Endometrial microvascular endothelial cells (primary cell): ENCODE results near the gene SPG7. TPM values are rescaled to one million over a fixed set of nuclear protein-coding genes. Genes with fewer than 3 reads are reported as not detected.

Experiments
- in situ Hi-C: cut with HindIII; loops from 2 replicates; pipeline ENCODE4 v1.10.0; 2017; ENCODE audit warnings: low sequenced_read_pairs, low pct_unique_long_range_greater_than_20kb; ENCODE audit errors: inconsistent ontology term
- total RNA-seq: library from RNA; depleted of rRNA; stranded (reverse); fragments of >200 nt; gene quantifications from one replicate; pipeline ENCODE4 v1.2.3, GENCODE V29; 2015; ENCODE audit errors: inconsistent ontology term

SPG7 gene
- total RNA-seq, 1 donor from 2014 or later: 67.8 TPM

DNA sequence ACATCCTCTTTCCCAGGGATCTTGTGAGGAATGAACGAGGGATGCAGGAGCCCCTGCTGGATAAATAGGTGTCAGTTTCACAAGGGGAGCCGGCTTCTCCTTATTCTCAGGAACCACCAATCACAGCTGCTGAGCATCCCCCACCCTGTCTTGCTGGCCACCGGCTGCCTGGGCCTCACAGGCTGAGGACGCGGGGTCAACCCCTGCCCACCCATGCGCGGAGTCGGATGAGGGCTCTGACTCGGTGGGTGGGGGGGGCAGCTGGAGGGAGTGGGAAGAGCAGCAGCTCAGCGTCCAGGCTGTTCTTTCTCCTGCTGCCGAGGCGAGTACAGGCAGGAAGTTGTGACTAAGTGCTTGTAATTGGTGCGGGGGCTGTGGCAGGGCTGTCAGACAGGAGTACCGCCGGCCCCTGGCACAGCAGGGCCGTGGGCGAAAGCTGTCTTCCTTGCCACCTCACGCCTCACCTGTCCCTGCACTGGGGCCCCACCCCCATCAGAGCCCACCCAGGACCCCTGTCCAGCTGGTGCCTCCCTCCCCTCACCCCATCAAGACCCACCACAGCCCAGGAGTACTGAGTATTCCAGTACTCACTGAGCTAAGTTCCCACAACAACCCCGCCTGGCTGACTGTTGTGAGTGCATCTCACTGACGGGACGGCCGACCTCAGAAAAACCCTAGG is 94.2 kb downstream of the SPG7 start:
- in situ Hi-C loops: no loop called here

DNA sequence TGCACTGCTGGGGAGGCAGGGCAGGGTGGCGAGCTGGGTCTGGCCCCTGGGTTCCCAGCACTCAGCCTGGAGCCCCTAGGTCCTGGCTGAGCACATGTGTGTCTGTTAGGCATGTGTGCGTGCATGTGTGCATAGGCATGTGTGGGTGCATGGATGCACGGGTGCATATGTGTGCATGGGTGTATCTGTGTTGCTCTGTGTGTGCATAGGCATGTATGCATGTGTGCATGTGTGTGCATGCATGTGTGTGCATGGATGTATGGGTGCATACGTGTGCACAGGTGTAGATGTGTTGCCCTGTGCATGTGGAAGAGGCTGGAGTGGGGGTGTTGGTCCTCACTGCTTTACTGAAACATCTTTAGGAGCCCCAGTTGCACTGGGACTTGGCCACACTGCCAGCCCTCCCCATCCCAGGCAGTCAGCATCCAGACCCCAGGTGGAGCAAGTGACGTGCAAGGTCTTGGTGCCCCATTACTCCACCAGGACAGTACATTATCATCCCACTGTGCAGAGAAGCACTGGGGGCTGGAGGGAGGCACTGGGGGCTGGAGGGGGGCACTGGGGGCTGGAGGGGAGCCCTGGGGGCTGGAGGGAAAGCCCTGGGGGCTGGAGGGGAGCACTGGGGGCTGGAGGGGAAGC is 94.9 kb downstream of the SPG7 start:
- in situ Hi-C loops: no loop called here

DNA sequence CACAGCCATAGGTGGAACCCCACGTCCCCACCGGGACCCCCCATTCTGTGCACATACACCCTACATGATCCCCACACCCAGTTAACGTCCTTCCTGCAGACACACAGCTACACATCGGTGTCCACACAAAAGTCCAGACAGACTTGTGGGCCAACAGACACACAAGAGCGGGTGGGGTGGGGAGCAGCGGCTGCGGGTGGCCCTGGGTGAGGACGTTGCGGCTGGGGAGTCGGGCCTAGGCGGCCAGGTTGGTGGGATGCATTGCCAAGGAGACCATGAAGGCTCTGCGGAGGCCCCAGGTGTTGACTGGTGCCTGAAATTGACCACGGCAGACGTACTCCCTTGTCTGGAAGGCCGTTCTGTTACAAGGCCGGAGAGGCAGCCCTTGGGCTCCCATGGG is 96.6 kb downstream of the SPG7 start:
- in situ Hi-C loops: no loop called here

DNA sequence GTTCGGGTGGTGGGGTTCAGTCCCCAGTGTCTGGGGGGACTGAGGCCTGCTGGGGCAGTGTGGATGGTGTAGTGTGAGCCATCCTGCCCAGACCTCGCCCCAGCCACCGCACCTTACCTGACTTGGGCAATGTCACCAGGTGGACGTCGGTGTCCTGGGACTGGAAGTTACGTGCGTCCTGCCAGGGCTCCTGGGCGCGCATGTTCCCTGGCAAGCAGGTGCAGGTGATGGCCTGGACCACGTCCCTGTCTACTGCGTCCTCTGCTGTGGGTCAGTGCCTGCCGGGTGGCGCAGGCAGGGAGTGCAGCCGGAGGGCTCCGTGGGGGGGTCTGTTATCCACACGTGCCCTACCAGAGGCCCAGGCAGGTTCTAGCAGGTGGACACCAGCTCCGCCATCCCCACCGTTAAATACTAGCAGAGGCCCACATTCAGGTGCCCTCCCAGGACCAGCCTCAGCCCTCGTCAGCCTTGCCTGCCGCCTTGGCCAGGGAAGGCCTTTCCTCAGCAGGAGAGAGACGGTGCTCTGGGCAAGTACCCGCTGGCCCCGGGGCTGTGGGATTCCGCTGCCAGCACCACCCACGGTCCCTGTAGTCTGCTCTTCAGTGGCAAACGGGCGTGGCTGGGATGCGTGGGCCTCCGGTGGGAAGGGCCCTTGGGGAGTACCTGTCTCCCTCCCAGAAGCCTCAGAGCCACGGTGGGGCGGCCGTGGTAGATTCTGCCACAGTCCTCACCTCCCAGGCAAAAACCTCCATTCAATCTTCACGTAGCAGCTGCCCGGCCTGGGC is 97.2 kb downstream of the SPG7 start:
- in situ Hi-C loops: no loop called here

DNA sequence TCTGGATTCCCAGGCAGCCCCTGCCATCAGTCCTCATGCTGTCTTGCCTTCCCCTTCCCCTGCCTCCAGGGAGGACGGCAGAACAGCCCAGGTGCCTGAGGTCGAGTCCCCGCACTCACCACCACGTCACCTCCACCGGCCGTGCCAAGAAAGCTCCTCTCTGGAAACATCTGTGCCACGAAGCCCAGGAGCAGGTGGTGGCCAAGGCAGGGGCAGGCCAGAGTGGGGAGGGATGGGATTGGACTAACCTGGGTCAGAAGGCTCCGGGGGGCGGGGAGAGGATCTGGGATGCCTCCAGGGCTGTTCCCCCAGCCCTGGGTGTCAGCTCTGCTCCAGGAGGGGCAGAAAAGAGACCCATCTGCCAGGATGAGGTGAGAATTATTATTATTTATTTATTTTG is 97.8 kb downstream of the SPG7 start:
- in situ Hi-C loops: no loop called here

Other genes with a start within 250 kb of the SPG7 start
- 72.5 TPM for gene ANKRD11, start 17.8 kb upstream of the SPG7 start, total RNA-seq
- 4,119 TPM for gene RPL13, start 52.3 kb downstream of the SPG7 start, total RNA-seq
- 22.9 TPM for gene CPNE7, start 67.4 kb downstream of the SPG7 start, total RNA-seq
- gene DPEP1, start 105.2 kb downstream of the SPG7 start, total RNA-seq: not detected
- gene CHMP1A, start 149.3 kb downstream of the SPG7 start, total RNA-seq: 110 TPM
- gene SPATA33, start 149.4 kb downstream of the SPG7 start, total RNA-seq: 7.9 TPM
- gene CDK10, start 178.3 kb downstream of the SPG7 start, total RNA-seq: 58.4 TPM
- 14.0 TPM for gene SPATA2L, start 193.3 kb downstream of the SPG7 start, total RNA-seq
- gene VPS9D1, start 212.5 kb downstream of the SPG7 start, total RNA-seq: 3.4 TPM
- gene ZNF276, start 213.1 kb downstream of the SPG7 start, total RNA-seq: 24.6 TPM